Fibroblast of lung (primary cell): ENCODE results near the gene NEURL1. TPM values are rescaled to one million over a fixed set of nuclear protein-coding genes. Genes with fewer than 3 reads are reported as not detected.

Source experiments
- DNase-seq, 2 donors: peaks; one replicate each; pipeline versions ENCODE4 v3.0.0 to v3.0.0-alpha.2; 2010; ENCODE audit warnings: low read depth in 2 of 2
- H2AFZ ChIP-seq: 2 replicates; pipeline ENCODE4 v1.5.1; 2012; ENCODE audit warnings: low read length, control low read depth, inconsistent platforms
- H3K27ac ChIP-seq: 2 replicates; pipeline ENCODE4 v1.5.1; 2011; ENCODE audit warnings: low read length, control low read depth; ENCODE audit not compliant: insufficient read depth
- H3K27me3 ChIP-seq: 2 replicates; pipeline ENCODE4 v1.5.1; 2011; ENCODE audit warnings: mild to moderate bottlenecking, low read length; ENCODE audit not compliant: control insufficient read depth, insufficient read depth
- H3K36me3 ChIP-seq: 2 replicates; pipeline ENCODE4 v1.5.1; 2011; ENCODE audit warnings: low read length; ENCODE audit not compliant: control insufficient read depth, insufficient read depth
- H3K4me1 ChIP-seq: 2 replicates; pipeline ENCODE4 v1.5.1; 2011; ENCODE audit warnings: low read length; ENCODE audit not compliant: control insufficient read depth, insufficient read depth; ENCODE audit errors: extremely low read depth
- H3K4me2 ChIP-seq: 2 replicates; pipeline ENCODE4 v1.5.1; 2011; ENCODE audit warnings: low read length, control low read depth; ENCODE audit not compliant: insufficient read depth; ENCODE audit errors: extremely low read depth
- H3K4me3 ChIP-seq, 4 experiments: fragments of 200-600 bp in 1 of 4; sonication (generic) in 1 of 4; replicated peaks in 1 of 4; 2 replicates each; pipeline ENCODE4 v1.5.1; 2011 to 2016; ENCODE audit warnings: low read length in 4 of 4, low read depth in 3 of 4, mild to moderate bottlenecking in 3 of 4, control low read depth in 2 of 4, inconsistent platforms in 1 of 4, mixed read lengths in 1 of 4; ENCODE audit not compliant: insufficient read depth in 1 of 4; ENCODE audit errors: control extremely low read depth in 1 of 4
- H3K79me2 ChIP-seq: 2 replicates; pipeline ENCODE4 v1.5.1; 2012; ENCODE audit warnings: mild to moderate bottlenecking, low read length, inconsistent platforms; ENCODE audit not compliant: control insufficient read depth, insufficient read depth
- H3K9ac ChIP-seq: 2 replicates; pipeline ENCODE4 v1.5.1; 2011; ENCODE audit warnings: mild to moderate bottlenecking, low read length, control low read depth; ENCODE audit not compliant: insufficient read depth
- H3K9me3 ChIP-seq: 2 replicates; pipeline ENCODE4 v1.5.1; 2012; ENCODE audit warnings: low read depth, low read length; ENCODE audit not compliant: control insufficient read depth, insufficient read depth
- H4K20me1 ChIP-seq: 2 replicates; pipeline ENCODE4 v1.5.1; 2011; ENCODE audit warnings: low read length; ENCODE audit not compliant: control insufficient read depth, insufficient read depth; ENCODE audit errors: extremely low read depth
- CTCF ChIP-seq, 2 donors: IDR thresholded peaks in 1 of 2; conservative IDR thresholded peaks in 1 of 2; 1 replicate in 1 of 2; 2 replicates in 1 of 2; pipeline ENCODE4 v1.5.1; 2011 to 2012; ENCODE audit warnings: low read length in 2 of 2, control low read depth in 1 of 2, inconsistent platforms in 1 of 2, low read depth in 1 of 2, mild to moderate bottlenecking in 1 of 2
- EZH2 ChIP-seq: IDR thresholded peaks from 2 replicates; pipeline ENCODE4 v1.5.1; 2012; ENCODE audit warnings: low read length, control low read depth, mild to moderate bottlenecking; ENCODE audit errors: missing control alignments
- polyA plus RNA-seq, 2 donors: library from polyadenylated mRNA; depleted of rRNA in 1 of 2; stranded (reverse) in 1 of 2; unstranded in 1 of 2; fragments of >200 nt; gene quantifications; 2 replicates each; pipeline ENCODE4 v1.2.1, GENCODE V29; 2011 to 2012; ENCODE audit warnings: missing spikeins in 1 of 2
- total RNA-seq: library from RNA; depleted of rRNA; stranded (reverse); fragments of >200 nt; gene quantifications from 2 replicates; pipeline ENCODE4 v1.2.1, GENCODE V29; 2014

The NEURL1 gene
- total and polyA plus RNA-seq, 2 donors (not counting 1 experiment from before 2014, with no cell fraction given) = 0.12 TPM; not detected in 1

GRCh38 chr10:103616705-103617601 is 123.4 kb downstream of the NEURL1 start:
- no peaks in the 10 kb centered on the region for H3K27me3 ChIP-seq
- TF ChIP-seq EZH2 (no peak), CTCF (conservative IDR thresholded peaks at IDR 0.05 in 1 of 2, IDR thresholded peaks at IDR 0.05 in 1 of 2; ENCODE audit: low read depth in 1 of 2, low read length in 2 of 2) (no peak)
- H3K4me1 ChIP-seq = peaks cover 77% of the 10 kb centered on the region
- peak; percentile 36 to 95 for DNase-seq
- no peak overlapping the region for H3K9ac ChIP-seq
- H3K27ac ChIP-seq = peak overlapping the region; percentile 84
- H3K4me2 ChIP-seq = peak overlapping the region; percentile 49
- no peaks in the 10 kb centered on the region for H3K79me2 ChIP-seq
- H3K9me3 ChIP-seq = no peaks in the 10 kb centered on the region
- no peaks in the 10 kb centered on the region for H4K20me1 ChIP-seq
- H3K4me3 ChIP-seq = no peak overlapping the region
- no peak overlapping the region for H2AFZ ChIP-seq
- peaks cover 36% of the 10 kb centered on the region for H3K36me3 ChIP-seq

GRCh38 chr10:103617602-103618385 is 124.3 kb downstream of the NEURL1 start:
- H3K4me3 ChIP-seq = no peak overlapping the region
- no peak for DNase-seq
- H3K4me2 ChIP-seq = no peak overlapping the region
- no peaks in the 10 kb centered on the region for H4K20me1 ChIP-seq
- H3K9ac ChIP-seq = no peak overlapping the region
- peaks cover 37% of the 10 kb centered on the region for H3K36me3 ChIP-seq
- TF ChIP-seq EZH2 = no peak
- no peak for TF ChIP-seq CTCF (conservative IDR thresholded peaks at IDR 0.05 in 1 of 2, IDR thresholded peaks at IDR 0.05 in 1 of 2; ENCODE audit: low read depth in 1 of 2, low read length in 2 of 2)
- H3K9me3 ChIP-seq = no peaks in the 10 kb centered on the region
- H3K79me2 ChIP-seq = no peaks in the 10 kb centered on the region
- H3K27me3 ChIP-seq = no peaks in the 10 kb centered on the region
- H3K27ac ChIP-seq = peak overlapping the region; percentile 77
- peaks cover 69% of the 10 kb centered on the region for H3K4me1 ChIP-seq
- H2AFZ ChIP-seq = no peak overlapping the region
